RCC 7860 (cell line): ENCODE results near the gene C16orf96.

ENCODE experiments used
- DNase-seq: peaks from one replicate; pipeline ENCODE4 v3.0.0-alpha.2; 2015; ENCODE audit warnings: low spot score
- FAIRE-seq: peaks from 2 replicates; lab custom pipeline; 2012; peaks lifted over from hg19 to GRCh38; lab: Jason Lieb, UNC

Gene C16orf96

DNA sequence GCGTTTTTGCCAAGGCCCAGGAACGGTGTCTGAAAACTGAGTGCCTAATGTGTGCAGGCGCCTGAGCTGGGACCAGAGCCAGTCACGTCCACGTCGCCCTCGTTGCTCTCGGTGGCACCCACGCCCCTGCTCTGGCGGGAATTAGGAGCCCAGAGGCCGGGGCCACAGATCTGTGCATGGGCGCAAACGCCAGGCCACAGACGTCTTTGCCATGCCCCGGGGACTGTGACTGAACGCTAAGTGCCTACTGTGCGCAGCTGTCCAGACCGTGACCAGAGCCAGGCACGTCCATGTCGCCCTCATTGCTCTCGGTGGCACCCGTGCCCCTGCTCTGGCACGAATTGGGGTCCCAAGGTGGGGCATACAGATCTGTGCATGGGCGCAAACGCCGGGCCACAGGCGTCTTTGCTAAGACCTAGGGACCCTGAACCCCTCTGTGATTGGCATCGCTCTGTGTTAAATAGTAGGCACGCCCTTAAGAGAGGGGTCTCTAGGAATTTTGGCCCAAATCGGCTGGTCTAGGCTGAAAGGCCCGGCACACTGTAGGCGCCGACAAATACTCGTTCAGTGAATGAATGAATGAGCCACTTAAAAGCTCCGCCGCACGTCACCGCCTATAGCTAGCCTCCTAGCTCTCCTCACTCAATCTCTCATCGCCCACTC, 59.4 kb downstream of the C16orf96 start:
- FAIRE-seq (no peak), DNase-seq (no peak)

DNA sequence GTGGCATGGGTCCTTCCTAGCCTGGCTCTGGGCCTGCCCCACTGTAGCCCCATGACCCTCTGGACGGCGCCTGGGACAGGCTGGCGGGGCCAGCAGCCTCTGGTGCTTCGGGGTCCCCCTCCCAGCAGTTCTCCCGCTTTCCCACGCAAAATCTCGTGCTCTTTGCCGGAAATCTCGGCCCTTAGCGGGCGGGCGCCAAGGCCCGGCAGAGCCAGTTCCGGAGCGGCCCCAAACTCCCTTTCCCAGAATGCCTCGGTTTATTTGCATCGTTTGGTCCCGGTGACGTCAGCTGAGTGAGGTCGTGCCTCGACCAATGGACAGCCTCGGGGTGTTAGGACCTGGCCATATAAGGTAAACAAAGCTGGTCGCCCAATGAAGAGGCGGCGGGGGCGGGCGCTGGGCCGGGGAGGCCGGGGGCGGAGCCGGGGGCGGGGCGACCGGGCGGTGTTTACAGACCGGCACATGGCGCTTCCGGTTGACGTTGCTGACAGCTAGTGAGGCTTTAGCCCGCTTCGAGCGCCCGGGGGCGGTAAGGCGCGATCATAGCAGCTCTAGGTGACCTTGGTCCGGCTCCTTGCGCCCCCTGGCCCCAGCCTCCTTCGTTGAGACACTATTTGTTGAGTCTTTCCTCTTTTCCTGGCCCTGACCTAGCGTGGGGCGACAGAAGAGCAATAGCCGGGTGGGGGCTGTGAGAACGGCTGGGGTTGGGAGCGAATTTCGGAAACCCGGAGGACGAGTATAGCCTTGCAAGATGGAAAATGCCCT, 60.1 kb downstream of the C16orf96 start:
- peak; percentile 99 for DNase-seq
- peak; percentile 77 for FAIRE-seq

DNA sequence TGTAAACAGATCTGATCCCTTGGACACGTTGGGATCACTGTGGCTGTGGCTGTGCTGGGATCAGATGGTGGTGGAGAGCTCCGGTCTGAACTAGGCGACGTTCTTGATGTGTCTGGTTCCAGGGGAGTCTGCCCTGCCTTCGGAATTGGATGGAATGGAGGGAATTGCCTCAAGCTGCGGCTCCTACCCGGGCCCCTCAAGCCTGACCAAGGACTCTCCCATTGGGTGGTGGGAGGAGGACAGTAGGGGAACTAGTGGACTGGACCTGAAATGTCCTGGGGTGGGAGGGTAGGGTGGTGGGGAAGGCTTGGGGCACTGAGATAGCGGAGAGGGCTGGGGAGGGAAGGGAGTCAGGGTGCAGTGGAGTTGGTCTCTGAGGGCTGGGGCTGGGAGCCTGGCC, 61.7 kb downstream of the C16orf96 start:
- no peak for FAIRE-seq
- no peak for DNase-seq

DNA sequence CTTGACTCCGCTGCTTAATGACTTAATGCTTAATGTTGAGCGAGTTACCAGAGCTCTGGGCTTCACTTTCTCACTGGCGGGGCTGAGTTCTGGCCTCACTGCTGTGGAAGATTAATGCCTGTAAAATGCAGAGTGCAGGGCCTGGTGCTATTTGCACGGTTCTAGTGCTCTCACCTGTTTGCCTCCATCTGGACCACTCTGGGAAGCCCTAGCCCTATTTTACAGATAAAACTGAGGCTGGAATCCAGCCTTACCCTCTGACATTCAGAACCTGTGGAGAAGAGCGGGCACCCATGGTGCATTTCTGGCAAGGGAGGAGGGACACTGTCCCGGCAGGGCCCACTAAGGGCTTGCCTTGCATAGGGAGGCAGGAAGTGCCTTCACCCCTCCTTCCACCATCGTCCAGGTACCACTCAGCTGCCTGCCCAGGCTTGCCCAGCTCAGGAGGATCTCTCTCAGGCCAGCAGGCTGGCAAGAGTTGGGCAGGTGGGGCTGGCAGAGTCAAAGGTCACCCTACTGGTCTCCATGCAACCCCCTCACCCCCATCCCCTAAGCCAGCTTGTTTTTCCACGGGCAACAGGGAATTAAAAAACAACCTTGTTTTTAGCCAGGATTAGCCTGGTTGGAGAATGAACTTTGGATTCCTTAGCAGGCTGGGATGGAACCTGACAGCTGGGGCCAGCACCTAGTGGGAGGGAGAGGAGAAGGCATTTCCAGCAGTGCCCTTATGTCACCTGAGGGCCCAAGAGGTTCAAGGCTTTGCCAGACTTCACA, 62.7 kb downstream of the C16orf96 start:
- FAIRE-seq: no peak

DNA sequence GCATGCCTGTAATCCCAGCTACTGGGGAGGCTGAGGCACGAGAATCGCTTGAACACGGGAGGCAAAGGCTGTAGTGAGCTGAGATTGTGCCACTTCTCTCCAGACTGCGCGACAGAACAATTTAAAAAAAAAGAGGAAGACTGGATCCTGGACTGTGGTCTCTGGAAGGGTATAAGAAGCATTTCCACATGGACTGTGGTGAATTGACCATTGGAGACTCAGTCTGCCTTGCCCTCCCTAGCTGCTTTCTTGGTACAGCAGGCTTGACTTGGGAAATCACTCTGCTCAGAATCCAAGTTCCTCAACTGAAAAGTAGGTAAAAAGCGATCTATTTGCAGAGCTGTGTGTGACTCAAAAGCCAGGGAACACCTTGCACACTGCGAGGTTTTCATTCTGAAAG, 67.5 kb downstream of the C16orf96 start:
- FAIRE-seq (no peak), DNase-seq (no peak)

More for the DNA sequence above, 62.7 kb downstream of the C16orf96 start:
- no peak for DNase-seq

DNA sequence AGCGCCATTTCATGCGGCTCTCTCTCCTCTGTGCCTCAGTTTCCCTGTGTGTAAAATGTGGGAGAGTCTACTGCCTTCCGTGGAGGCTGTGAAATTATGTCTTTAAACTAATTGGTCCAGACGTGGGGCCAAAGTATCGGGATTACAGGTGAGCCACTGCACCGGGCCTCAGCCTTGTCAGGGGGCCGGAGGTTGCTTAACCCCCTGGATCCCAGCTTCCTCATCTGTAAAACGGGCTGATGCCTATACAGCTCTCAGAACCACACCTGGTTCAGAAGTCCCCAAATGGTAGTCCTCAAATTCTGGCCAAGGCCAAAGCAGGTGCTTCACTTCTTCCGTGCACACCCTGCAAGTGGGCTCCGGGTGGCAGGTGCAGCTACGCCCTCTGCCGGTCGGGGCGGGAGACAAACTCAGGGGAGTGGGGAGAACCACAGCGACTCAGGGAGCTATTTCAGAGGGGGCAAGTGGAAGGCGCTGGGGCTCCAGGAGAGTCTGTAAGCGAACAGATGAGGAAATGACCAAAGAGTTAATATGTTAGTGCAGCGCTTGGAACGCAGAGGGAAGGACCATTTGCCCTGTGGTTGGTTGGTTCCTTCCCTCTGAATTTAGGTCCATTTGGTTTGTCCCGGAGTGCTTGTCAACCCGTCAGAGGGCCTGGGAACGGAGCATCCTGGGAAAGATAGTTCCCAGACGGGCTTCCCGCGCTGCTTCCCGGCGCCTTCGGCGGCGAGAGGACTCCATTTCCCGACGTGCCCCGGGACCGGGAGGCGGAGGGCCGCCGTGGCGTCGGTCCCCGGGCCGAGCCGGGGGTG, 68.1 kb downstream of the C16orf96 start, which contains the start of gene MGRN1:
Gene MGRN1, plus strand, starts transcription at position 812 of the 812 bp plus-strand sequence. CDS start 135 bp downstream, outside the sequence.
- DNase-seq (peak; percentile 88), FAIRE-seq (peak; percentile 35)

DNA sequence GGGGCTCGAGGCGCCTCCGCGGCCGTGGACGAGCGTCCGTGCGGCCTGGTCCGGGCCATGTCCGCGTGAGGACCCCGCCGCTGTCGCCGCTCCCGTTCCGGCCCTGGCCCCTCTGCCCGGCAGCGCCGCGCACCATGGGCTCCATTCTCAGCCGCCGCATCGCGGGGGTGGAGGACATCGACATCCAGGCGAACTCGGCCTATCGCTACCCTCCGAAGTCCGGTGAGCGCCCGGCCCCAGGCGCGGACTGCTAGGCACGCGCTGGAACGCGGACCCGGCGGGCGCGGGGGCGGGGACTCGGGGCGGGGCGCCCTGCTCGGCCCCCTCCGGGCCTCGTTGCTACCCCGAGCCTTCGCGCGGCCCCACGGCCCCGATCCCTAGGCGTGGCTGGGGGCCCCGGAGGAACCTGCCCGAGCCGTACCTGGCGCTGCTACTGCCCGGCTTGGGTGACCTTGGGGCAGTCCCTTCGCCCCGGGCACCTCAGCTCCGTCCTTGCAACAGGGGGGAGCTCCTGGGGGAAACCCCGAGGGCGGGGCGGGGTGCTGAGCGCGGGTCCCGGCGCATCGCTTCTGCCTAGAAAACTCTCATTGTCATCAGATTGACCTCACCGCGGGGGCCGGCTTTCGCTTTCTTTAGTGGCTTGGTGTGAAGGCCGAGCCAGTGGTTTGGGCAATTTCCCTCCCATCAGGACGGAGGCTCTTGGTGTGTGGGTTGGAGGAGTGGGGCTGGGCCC, 68.9 kb downstream of the C16orf96 start:
- peak; percentile 22 for DNase-seq
- FAIRE-seq: no peak

DNA sequence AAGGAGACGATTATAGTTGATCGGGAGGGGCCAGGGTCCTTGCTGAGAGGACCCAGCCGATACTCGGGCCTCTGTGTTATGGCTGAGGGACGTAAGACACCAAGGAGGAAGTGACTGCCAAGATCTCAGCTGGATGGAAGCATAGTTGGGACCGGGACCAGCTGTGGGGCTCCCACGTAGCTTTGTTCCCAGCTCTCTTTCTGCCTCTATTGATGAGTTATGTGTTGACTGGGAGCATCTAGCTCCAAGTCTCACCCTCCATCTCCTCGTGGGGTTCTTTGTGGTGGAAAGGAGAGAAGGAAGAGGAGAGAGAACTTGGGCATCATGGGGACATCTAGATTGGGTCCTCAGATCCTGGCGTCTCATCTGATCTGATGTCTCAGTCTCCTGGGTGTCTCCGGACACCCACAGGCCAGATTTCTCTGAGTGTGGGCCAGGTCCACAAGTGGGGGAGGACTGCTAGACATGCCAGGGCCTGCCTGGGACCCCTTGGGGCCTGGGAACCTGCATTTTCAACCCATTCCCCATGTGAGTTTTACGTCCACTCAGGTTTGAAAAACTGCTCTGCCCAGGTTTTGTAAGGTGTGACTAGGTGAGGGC, 69.5 kb downstream of the C16orf96 start:
- FAIRE-seq (no peak), DNase-seq (no peak)

DNA sequence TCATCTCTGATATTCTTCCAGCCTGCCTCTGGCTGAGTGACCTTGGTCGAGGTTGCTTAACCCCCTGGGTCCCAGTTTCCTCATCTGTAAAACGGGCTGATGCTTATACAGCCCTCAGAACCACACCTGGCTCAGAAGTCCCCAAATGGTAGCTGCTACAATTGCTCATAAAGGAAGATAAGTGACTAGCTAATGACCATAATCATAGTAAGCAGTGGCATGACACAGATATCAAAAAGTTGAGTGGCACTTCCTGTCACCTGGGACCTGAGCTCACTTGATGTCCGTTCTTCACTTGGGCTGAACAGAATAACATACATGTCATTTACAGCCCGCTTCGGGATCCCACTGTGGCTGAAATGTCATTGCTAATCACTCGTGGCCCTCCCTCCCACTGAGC, 70.3 kb downstream of the C16orf96 start:
- DNase-seq (no peak), FAIRE-seq (no peak)

DNA sequence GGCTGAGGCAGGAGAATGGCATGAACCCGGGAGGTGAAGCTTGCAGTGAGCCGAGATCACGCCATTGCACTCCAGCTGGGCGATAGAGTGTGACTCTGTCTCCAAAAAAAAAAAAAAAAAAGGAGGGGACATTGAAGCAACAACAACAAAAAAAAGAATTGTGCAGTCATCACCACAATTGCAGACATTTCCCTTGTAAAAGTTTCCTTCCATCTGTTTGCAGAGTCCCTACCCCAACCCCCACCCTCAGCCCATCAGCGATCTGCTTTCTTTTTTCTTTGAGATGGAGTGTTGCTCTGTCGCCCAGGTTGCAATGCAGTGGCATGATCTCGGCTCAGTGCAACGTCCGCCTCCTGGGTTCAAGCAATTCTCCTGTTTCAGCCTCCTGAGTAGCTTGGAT, 72.1 kb downstream of the C16orf96 start:
- DNase-seq: no peak
- FAIRE-seq: no peak

DNA sequence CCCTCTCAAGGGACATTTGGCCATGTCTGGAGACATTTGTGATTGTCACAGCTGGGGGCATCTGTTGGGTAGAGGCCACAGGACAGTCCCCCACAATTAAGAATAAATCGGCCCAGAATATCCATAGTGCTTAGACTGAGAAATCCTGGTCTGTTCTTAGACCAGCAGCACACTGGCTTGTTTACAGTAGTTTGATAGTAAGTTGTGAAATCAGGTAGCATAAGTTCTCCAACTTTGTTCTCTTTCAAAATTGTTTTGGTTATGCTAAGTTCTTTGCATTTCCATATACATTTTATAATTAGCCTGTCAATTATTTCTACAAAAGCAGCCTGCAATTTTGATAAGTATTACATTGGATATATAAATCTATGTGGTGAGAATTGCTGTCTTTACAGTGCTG, 75.3 kb downstream of the C16orf96 start:
- no peak for FAIRE-seq

DNA sequence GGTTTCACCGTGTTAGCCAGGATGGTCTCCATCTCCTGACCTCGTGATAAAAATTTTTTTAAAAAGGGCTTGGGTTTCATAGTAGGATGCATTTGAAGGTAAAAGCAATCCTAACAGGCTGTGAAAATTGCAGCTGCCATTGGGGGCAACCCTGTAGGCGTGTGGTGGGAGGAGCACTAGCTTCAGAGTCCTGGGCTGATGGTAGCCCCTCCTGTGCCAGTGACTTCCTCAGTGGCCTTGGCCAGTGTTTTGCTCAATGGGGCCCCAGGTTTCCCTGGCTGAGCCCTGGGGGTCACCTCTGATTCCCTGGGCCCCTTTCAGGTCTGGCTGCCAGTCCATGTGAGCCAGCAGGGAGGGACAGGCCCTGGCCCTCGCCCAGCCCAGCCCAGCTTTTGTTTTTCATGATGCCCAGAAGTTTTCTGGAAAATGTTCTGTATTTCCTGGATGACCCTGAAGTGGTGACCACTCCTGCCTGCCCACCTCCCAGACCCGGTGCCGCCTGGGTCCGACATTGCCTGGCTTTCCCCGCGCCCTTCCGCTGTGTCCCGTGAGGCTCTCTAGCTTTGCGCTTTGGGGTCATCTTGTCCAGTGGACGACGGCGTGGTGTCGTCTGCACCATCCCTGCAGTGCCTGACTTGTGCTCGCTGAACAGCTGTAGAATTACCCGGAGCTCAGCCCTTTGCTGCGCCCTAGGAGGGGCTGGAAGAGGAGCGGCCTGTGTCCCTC, 77.9 kb downstream of the C16orf96 start:
- DNase-seq: no peak
- no peak for FAIRE-seq

More for the DNA sequence above, 75.3 kb downstream of the C16orf96 start:
- DNase-seq: no peak

DNA sequence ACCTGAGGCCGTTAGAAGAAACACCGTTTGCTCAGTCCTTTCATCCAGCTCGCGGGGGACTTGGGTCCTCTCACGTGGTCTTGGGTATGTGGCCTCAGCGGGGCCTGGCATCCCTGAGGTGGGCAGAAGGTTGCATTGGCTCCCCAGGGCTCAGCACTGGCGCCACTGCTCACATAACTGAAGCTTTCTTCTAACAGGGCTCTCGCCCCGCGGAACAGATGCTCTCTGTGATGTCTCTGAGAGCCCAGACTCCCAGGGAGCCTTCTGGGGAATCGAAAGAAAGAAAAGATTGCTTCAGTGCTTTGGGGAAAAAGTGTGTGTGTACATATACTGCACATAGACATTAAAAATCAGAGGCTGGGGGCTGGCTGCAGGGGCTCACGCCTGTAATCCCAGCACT, 78.6 kb downstream of the C16orf96 start:
- DNase-seq (no peak), FAIRE-seq (no peak)

DNA sequence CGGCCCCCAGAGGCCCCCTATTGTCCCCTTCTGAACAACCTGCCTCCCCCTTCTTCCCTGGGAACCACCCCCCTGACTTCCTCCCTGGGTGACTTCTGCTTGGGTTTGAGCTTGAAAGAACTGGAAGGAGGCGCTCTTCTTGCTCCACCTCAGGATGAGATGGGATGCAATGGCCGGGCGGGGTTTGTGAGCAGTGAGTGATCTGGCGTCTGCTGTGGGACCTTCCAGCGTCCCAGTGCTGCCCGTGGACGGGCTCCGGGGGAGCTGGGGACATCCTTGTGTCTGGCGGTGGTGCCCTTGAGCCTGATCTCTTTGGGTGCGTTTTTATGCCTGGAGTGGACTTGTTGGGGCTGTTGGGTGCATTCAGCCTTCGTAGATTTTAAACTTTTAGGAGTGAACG, 80.1 kb downstream of the C16orf96 start:
- FAIRE-seq (no peak), DNase-seq (no peak)

DNA sequence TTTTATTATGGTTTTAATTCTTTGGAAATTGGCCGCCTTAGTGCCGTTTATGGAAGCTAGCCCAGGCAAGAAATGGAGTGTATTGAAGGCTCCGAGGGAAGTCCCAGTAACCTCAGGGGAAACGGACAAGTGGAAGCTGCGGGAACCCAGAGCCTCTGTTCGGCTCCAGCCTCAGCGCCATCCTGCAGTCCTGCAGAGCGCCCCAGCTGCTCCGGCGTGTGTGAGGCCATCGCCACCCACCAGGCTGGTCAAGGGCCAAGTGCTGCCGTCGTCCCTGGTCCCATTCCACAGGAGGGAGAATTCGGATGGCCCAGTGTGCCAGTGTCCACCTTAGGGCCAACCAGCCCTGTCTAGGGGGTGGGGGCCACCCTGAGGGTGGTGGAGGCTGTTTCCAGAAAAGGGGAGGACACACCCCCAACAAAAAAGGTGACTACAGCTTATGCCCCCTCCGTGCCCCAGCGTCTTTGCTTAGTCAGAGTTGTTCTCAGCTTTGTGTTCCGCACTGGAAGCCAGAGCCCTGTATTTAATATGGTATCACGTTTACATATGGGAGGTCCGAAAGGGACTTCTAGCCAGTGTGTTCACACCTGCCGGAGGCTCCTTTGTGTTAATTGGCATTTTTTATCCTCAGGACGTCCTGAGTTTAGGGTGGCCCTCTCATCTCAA, 81.5 kb downstream of the C16orf96 start:
- FAIRE-seq: no peak
- no peak for DNase-seq

DNA sequence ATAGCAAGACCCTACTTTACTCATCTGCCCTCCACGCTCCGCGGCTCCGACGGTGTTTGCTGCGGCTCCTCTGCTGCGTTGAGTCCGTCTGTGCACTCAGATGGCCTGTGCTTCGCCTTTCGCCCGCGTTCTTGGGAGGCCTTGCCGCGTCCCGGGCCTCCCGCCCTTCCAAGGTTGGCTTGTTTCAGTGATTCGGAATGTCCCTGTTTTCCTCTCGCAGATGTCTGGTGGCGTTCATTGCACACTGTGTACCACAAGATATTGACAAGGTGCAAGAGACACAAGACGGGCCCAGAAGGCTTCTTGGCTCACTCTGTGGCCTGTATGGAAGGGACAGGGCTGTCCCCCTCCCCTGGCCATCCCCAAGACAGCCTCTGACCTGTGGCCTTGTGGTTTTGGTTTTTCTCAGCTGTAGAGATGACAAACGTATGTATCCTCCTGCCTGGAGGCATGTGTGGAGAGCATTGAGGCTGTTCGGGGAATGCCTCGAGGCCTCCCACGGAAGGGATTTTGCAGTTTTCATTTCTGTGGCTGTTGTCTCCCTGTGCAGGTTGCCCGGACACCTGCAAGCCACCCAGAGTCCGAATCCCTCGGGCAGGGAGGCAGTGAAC, 83.9 kb downstream of the C16orf96 start:
- FAIRE-seq (no peak), DNase-seq (no peak)

DNA sequence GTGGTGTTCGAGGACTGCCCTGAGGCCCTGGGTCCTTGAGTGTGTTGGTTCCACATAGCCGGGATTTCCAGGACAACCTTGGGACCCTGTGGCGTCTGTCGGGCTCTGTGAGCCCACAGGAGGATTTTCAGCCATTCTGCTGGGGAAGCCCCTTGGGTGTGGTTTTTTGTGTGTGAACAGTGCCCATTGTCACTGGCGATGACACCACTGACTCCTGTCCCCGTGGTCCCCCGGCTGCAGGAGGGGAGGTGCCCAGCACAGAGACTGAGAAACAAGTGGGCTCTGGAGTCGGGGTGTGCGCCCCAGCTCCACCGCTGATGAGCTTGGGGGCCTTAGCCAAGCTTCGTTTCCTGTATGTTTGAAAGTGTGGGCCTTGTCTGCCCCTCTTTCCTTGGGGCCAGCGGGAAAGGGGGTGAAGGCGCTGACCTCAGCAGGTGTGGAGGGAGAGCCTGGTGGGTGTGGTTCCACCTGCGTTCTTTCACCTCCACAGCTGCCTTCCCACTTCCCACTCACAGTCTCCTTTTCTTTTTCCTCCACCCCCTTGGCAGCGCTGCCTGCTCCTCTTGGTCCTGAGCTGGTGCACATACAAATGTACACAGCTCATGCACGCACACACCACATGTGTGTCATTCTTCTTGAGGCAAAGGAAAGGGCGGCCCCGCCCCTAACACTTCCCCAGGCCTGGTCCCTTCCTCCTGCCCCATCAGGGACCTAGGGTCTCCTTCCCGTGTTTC, 84.6 kb downstream of the C16orf96 start:
- FAIRE-seq: no peak
- DNase-seq: no peak
